HepG2 (cell line): ENCODE measurements around the gene WIZ.

Experiments
- BORCS8-MEF2B ChIP-seq: sonication (generic); formaldehyde crosslinking; IDR thresholded peaks from 2 replicates; pipeline ENCODE4 v1.8.0; 2022; ENCODE audit warnings: mild to moderate bottlenecking, missing genetic modification reagents
- BRF2 ChIP-seq: sonication (generic); formaldehyde crosslinking; IDR thresholded peaks from 2 replicates; pipeline ENCODE4 v1.8.1; 2022; ENCODE audit warnings: mild to moderate bottlenecking, missing genetic modification reagents
- FLYWCH1 ChIP-seq: sonication (generic); formaldehyde crosslinking; IDR thresholded peaks from 2 replicates; pipeline ENCODE4 v1.8.1; 2023; ENCODE audit warnings: mild to moderate bottlenecking, missing genetic modification reagents
- GABPA ChIP-seq, 2 experiments: IDR thresholded peaks; 2 replicates each; pipeline ENCODE4 v1.6.1; 2011 to 2016; ENCODE audit warnings: low read depth in 2 of 2, low read length in 1 of 2, missing biosample characterization in 1 of 2, missing genetic modification characterization in 1 of 2
- POLR2AphosphoS5 ChIP-seq: IDR thresholded peaks from 2 replicates; pipeline ENCODE4 v1.6.1; 2012; ENCODE audit warnings: low read depth, low read length
- SETDB1 ChIP-seq: sonication (generic); formaldehyde crosslinking; IDR thresholded peaks from 2 replicates; pipeline ENCODE4 v1.5.1; 2020; ENCODE audit warnings: missing genetic modification reagents, mild to moderate bottlenecking, borderline replicate concordance
- SRF ChIP-seq: IDR thresholded peaks from 2 replicates; pipeline ENCODE4 v1.6.1; 2011; ENCODE audit warnings: mild to moderate bottlenecking, low read depth, low read length, moderate library complexity
- USF2 ChIP-seq, 2 experiments: sonication (generic) in 1 of 2; formaldehyde crosslinking in 1 of 2; IDR thresholded peaks; 2 replicates each; pipeline versions ENCODE4 v1.5.1 to v1.6.1; 2011 to 2020; ENCODE audit warnings: borderline replicate concordance in 1 of 2, low read depth in 1 of 2, low read length in 1 of 2, mild to moderate bottlenecking in 1 of 2, missing genetic modification reagents in 1 of 2, moderate library complexity in 1 of 2
- ZBTB2 ChIP-seq: sonication (generic); formaldehyde crosslinking; IDR thresholded peaks from 2 replicates; pipeline ENCODE4 v1.8.0; 2022; ENCODE audit warnings: low read depth, missing genetic modification reagents
- ZBTB26 ChIP-seq: IDR thresholded peaks from 2 replicates; pipeline ENCODE4 v1.6.1; 2016; ENCODE audit warnings: missing compliant biosample characterization, missing genetic modification reagents, borderline replicate concordance
- ZNF274 ChIP-seq: sonication (generic); formaldehyde crosslinking; IDR thresholded peaks from 2 replicates; pipeline ENCODE4 v1.5.1; 2020; ENCODE audit warnings: mild to moderate bottlenecking, missing genetic modification reagents
- ZNF704 ChIP-seq: sonication (generic); formaldehyde crosslinking; IDR thresholded peaks from 2 replicates; pipeline ENCODE4 v1.8.1; 2023; ENCODE audit warnings: mild to moderate bottlenecking, inconsistent platforms, moderate library complexity, missing genetic modification reagents, borderline replicate concordance

GRCh38 chr19:15445807-15446376 lies 3.9 kb downstream of the WIZ start:
- TF ChIP-seq ZBTB26 (no peak), ZNF704 (CRISPR knock-in tag) (no peak), POLR2AphosphoS5 (no peak), FLYWCH1 (CRISPR knock-in tag) (no peak), BORCS8-MEF2B (CRISPR knock-in tag) (no peak), BRF2 (no peak), SRF (no peak), USF2 (IDR thresholded peaks at IDR 0.05; ENCODE audit: low read depth, low read length) (no peak), USF2 (CRISPR knock-in tag; IDR thresholded peaks at IDR 0.05; ENCODE audit: borderline replicate concordance) (no peak), ZNF274 (CRISPR knock-in tag) (no peak), SETDB1 (CRISPR knock-in tag) (no peak), ZBTB2 (CRISPR knock-in tag) (no peak), GABPA (IDR thresholded peaks at IDR 0.05; ENCODE audit: low read depth, low read length) (no peak), GABPA (CRISPR knock-in tag; IDR thresholded peaks at IDR 0.05; ENCODE audit: low read depth) (no peak)
